Lower leg skin (tissue), 4 donors: ENCODE data around the gene GAS7. TPM values are rescaled to one million over a fixed set of nuclear protein-coding genes. Genes with fewer than 3 reads are reported as not detected.
A peak's percentile ranks its signal among the peaks of the same experiment; 100 is the strongest.

Experiments used
- DNase-seq, 2 donors: peaks; one replicate each; pipeline ENCODE4 v3.0.0-alpha.2; 2019; ENCODE audit warnings: low spot score in 2 of 2
- H3K4me3 ChIP-seq: fragments of 200-600 bp; sonication (generic); 2 replicates; pipeline ENCODE4 v1.5.1; 2017; ENCODE audit warnings: mild to moderate bottlenecking, low read depth; ENCODE audit not compliant: poor library complexity, severe bottlenecking
- POLR2A ChIP-seq, 2 donors: fragments of 450-650 bp; IDR thresholded peaks; one replicate each; pipeline ENCODE4 v1.6.1; 2016 to 2017; ENCODE audit warnings: antibody characterized with exemption in 2 of 2, mild to moderate bottlenecking in 1 of 2, moderate library complexity in 1 of 2
- WGBS, 2 donors: methylation state at CpG; one replicate each; pipeline ENCODE4 v1.1.5; 2018; 5-methylcytosine and 5-hydroxymethylcytosine counted together
- intact Hi-C: fragments of 100-400 bp; cut with DNase I; formaldehyde crosslinking; loops from one replicate; pipeline ENCODE4 v1.15.0; 2023; ENCODE audit warnings: low total_unique reads
- total RNA-seq, 4 donors: library from RNA; depleted of rRNA; stranded (reverse); fragments of >200 nt; gene quantifications; one replicate each; pipeline ENCODE4 v1.1.0, GENCODE V29; 2016
- TF ChIP-seq, protein P1 (sequence below), 3 donors: fragments of 450-650 bp; IDR thresholded peaks; one replicate each; pipeline ENCODE4 v1.5.1; 2016; ENCODE audit warnings: antibody characterized with exemption in 3 of 3, mild to moderate bottlenecking in 3 of 3, moderate library complexity in 2 of 3

Gene GAS7
- total RNA-seq = 100 to 1,000 TPM in 3 of 4 donors, 10 to 100 TPM in 1; 97.8 to 148 (median 117) TPM

DNA sequence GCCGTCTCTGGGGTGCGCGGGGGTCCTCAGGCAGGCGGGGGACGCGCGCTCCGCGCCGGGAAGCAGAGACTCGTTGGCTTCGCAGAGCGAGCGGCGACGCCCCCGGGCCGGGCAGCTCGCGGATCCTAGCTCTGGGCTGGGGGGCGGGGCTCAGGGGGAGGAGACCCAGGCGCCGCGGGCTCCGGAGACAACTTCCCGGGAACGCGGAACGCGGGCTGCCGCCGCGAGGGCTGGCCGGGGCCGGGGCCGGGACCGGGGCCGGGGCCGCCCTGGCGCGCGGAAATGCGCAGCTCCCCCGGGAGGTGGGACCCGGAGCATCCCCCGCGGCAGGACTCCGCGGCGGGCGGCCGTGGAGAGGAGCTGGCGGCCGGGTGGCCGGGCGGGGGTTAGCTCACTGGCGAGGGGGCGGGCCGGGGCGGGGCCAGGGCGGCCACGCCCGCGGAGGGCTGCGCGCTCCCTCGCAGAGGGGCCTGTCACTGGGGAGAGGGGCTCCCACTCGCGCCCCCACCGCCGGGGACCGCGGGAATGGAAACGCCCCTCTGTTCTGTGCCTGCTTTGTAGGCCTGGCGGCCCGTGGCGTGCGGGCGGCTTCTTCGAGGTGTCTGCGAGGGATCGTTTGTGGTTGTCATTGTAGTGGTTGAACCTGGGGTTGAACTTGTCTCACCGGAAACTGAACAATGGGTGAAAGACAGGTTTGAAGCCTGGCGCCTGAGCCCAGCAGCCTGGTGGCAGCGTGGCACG is at the start of gene GAS7:
TSS of gene GAS7 (minus strand) at position 98 of the 741 bp plus-strand sequence.
- WGBS, 2 donors = 0 to 4% methylated on average over 9 to 15 of the region's 86 CpGs
- peak in 1 of 2 donors; percentile 94 for DNase-seq
- TF ChIP-seq POLR2A (IDR thresholded peaks at IDR 0.05) = no peak
- TF ChIP-seq, protein P1, sequence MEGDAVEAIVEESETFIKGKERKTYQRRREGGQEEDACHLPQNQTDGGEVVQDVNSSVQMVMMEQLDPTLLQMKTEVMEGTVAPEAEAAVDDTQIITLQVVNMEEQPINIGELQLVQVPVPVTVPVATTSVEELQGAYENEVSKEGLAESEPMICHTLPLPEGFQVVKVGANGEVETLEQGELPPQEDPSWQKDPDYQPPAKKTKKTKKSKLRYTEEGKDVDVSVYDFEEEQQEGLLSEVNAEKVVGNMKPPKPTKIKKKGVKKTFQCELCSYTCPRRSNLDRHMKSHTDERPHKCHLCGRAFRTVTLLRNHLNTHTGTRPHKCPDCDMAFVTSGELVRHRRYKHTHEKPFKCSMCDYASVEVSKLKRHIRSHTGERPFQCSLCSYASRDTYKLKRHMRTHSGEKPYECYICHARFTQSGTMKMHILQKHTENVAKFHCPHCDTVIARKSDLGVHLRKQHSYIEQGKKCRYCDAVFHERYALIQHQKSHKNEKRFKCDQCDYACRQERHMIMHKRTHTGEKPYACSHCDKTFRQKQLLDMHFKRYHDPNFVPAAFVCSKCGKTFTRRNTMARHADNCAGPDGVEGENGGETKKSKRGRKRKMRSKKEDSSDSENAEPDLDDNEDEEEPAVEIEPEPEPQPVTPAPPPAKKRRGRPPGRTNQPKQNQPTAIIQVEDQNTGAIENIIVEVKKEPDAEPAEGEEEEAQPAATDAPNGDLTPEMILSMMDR (IDR thresholded peaks at IDR 0.05) = no peak
- peak within 1 kb of the TSS; percentile 61 for H3K4me3 ChIP-seq
- intact Hi-C loops = no loop called here

DNA sequence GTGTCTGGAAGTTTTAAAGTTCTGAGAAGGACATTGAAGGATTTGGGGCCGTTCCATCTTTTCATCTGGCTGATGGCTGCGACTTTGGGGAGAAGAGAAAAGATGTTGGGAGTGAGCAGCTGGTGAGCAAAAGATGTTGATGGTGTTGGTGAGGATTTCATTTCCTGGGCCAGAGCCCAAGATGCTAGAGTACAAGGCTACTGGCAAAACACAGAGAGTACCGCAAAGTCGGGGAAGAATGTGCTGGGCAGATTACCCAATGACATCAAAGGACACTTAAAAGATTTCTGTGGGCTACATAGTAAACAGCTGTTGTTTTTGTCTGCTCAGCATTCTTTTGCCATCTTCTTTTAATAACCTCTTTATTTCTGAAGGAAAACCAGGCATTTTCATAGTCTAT is 49.4 kb upstream of the GAS7 start:
- peak; percentile 29 to 60 for DNase-seq
- no peak for TF ChIP-seq POLR2A (IDR thresholded peaks at IDR 0.05)
- intact Hi-C loops = no loop called here
- WGBS, 2 donors = 46 to 61% methylated on average over 4 of the region's 4 CpGs
- H3K4me3 ChIP-seq = no peak overlapping the region

DNA sequence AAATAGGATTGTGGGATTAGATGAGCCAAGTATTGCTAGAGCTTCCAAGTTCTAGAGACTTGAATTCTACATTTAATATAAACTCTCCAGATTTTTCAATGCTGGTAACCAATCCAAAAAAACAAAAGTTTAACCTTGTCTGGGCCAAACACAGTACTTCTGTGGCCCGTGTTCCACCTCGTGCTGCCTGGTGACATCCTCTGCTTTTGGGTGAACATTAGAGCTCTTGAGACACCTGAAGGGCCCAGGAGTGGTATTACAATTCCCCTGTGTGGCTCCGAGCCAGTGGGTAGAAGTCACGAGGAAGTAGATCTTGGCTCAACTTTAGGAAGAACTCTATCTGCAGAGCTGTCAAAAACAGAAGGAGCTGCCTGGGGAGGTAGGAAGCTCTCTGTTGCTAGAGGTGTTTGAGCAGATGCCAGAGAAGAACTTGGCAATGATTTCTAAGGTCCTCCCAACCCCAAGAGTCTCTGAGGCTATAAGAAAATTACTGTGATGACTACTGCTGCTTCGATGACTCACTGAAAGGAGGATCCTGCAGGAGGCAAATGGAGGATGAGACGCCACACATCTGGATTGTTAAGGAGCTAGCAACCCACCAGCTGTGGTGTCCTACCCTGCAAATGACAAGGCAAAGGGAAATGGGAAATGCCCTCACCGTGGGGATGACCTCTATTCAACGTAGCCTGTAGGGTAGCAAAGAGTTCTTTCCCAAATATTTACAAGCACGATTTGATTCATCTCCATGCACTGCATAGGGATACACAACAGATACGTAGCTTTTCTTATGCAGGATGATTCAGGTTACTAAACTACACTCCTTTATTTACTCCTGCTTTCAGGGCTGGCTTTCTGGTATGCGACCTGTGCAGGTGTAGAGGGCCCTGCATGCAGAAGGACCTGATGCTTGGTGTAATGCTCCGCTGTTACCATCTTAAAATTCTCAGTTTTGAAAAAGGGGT is 45.8 kb upstream of the GAS7 start:
- peak in 1 of 2 donors; percentile 24 for DNase-seq
- 32 to 34% methylated on average over 12 of the region's 12 CpGs for WGBS, 2 donors
- intact Hi-C loops = no loop called here
- H3K4me3 ChIP-seq = no peak overlapping the region
- TF ChIP-seq POLR2A (IDR thresholded peaks at IDR 0.05) = no peak
- TF ChIP-seq, protein P1 (IDR thresholded peaks at IDR 0.05) = no peak

DNA sequence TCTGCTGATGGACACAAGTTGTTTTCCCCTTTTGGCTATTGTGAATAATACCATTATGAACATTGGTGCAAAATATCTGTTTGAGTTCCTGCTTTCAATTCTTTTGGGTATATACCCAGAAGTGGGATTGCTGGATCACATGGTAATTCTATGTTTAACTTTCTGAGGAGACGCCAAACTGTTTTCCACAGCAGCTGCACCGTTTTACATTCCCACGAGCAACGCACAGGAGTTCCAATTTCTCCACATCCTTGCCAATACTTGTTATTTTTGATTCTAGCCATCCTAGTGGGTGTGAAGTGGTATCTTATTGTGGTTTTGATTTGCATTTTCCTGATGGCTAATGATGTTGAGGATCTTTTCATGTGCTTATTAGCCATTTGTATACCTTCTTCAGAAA is 43.4 kb upstream of the GAS7 start:
- intact Hi-C loops = no loop called here
- no peak overlapping the region for H3K4me3 ChIP-seq
- no peak for TF ChIP-seq POLR2A (IDR thresholded peaks at IDR 0.05)
- TF ChIP-seq, protein P1 (IDR thresholded peaks at IDR 0.05) = no peak
- 49 to 57% methylated on average over 4 of the region's 4 CpGs for WGBS, 2 donors
- DNase-seq = no peak

DNA sequence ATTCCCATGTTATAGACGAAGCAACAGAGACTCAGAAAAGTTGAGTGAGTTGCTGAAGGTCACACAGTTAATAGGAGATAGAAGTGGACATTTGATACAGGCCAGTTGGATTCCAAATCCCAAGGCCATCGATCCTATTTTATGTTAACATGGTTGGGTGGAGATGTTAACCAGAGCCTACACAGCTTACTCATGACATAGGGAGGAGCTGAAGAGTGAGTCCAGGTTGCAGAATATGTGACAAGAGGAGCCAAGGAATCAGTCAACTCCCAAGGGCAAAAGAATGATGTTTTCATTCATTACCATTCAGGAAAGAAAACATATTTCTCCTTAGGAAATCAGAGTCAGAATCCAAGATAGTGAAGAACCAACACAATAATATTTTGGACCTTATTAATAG is 40.3 kb upstream of the GAS7 start:
- no peak for DNase-seq
- no peak overlapping the region for H3K4me3 ChIP-seq
- TF ChIP-seq, protein P1 (IDR thresholded peaks at IDR 0.05) = no peak
- no peak for TF ChIP-seq POLR2A (IDR thresholded peaks at IDR 0.05)
- intact Hi-C loops = no loop called here
- 56 to 68% methylated on average over 2 of the region's 2 CpGs for WGBS, 2 donors

DNA sequence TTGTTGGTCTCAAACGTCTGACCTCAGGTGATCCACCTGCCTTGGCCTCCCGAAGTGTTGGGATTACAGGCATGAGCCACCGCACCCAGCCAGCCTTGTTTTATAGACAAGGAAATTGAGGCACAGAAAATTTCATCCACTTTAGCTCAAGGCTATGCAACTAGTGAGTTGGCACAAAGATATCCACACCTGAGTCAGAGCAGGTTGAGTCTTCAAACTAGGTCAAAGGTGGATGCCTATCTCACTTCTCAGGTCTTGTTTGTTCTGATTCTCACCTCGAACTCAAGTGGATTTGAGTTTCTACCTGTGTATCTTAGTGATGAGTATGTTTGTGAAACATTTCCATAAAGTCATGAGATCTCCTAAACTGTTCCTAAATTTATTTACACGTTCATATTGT is 35.6 kb upstream of the GAS7 start:
- intact Hi-C loops = no loop called here
- DNase-seq = no peak
- WGBS, 2 donors = 76 to 82% methylated on average over 5 of the region's 5 CpGs
- H3K4me3 ChIP-seq = no peak overlapping the region
- no peak for TF ChIP-seq POLR2A (IDR thresholded peaks at IDR 0.05)
- TF ChIP-seq, protein P1 (IDR thresholded peaks at IDR 0.05) = no peak
